Loucy (cell line): ENCODE measurements around the gene PLD5.

Experiments used
- CTCF ChIP-seq: fragments of 200-600 bp; sonication (generic); conservative IDR thresholded peaks from 2 replicates; pipeline ENCODE4 v1.5.1; 2014; ENCODE audit warnings: mild to moderate bottlenecking, antibody characterized with exemption, low read length
- EZH2phosphoT487 ChIP-seq: fragments of 200-600 bp; IDR thresholded peaks from 2 replicates; pipeline ENCODE4 v1.6.1; 2018; ENCODE audit warnings: antibody characterized with exemption, mild to moderate bottlenecking, moderate library complexity, borderline replicate concordance

- TF ChIP-seq CTCF (no peak), EZH2phosphoT487 (no peak)
Observed at GRCh38 chr1:242240691-242241090, 283.8 kb downstream of the PLD5 start.
